Kidney glomerular epithelial cell (primary cell): ENCODE measurements around the gene SULT1A3.
"Not testable (repeated sequence)": the region's sequence is repeated elsewhere in the genome, so short reads cannot be mapped to it uniquely, and the experiment has no call there.

ENCODE experiments used
- DNase-seq: peaks from one replicate; lab custom pipeline; 2025; lab: John Stamatoyannopoulos, UW

Gene SULT1A3

DNA sequence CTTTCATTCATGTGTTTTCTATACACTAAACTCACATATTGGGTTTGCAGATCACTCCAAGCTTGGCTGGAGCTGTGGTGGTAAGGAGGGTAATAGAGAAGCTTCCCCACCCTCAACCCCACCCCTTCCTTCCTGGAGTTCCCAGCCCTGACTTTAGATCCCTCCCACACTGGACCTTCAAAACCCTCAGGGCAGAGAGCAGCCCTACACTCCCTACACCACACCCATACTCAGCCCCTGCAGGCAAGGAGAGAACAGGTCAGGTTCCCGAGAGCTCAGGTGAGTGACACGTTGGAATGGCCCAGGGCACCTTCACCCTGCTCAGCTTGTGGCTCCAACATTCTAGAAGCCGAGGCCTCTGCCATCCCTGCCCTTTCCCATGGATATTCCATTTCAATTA, at the start of gene SULT1A3:
Gene SULT1A3, plus strand, starts transcription at position 207 of the 400 bp plus-strand sequence. CDS start 1,474 bp downstream, outside the sequence.
- not testable (repeated sequence) for DNase-seq

- no peak for DNase-seq
Measured at GRCh38 chr16:30151091-30151490, 48.0 kb upstream of the SULT1A3 start.

GRCh38 chr16:30152517-30152916, 46.5 kb upstream of the SULT1A3 start:
- no peak for DNase-seq

GRCh38 chr16:30155188-30155587, 43.9 kb upstream of the SULT1A3 start:
- DNase-seq = no peak

DNA sequence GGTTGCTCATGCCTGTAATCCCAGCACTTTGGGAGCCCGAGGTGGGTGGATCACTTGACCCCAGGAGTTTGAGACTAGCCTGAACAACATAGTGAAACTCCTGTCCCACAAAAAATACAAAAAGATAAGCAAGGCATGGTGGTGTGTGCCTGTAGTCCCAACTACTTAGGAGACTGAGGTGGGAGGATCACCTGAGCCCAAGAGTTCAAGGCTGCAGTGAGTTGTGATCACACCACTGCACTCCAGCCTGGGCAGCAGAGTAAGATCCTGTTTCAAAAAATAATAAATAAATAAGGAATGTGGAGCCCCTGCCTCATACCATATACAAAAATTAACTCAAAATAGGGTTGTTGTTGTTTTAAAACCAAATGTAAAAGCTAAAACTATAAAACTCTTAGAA, 41.8 kb upstream of the SULT1A3 start:
- no peak for DNase-seq

GRCh38 chr16:30163538-30163937, 35.5 kb upstream of the SULT1A3 start:
- DNase-seq = no peak

DNA sequence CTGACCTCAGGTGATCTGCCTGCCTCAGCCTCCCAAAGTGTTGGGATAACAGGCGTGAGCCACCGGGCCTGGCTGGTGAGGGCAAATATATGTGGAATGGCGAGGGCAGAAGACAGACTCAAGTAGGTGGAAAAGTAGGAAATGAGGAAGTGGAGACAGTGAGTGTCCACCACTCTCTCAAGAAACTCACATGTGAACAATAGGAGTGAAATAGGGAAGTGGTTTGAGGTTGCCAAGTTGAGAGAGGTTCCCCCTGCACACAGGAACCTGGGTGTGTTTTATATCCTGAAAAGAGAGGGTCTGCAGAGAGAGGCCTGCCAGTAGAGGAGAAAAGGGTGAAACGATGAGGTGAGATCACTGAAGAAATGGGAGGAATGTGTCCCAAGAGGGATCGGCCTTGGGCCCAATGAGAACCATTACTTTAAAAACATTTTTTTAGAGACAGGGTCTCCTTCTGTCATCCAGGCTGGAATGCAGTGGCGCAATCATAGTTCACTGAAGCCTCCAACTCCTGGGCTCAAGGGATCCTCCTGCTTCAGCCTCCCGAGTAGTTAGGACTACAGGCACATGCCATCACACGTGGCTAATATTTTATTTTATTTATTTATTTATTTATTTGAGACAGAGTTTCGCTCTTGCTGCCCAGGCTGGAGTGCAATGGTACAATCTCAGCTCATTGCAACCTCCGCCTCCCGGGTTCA, 32.7 kb upstream of the SULT1A3 start:
- no peak for DNase-seq

GRCh38 chr16:30168746-30169145, 30.3 kb upstream of the SULT1A3 start:
- not testable (repeated sequence) for DNase-seq

GRCh38 chr16:30169416-30169815, 29.6 kb upstream of the SULT1A3 start:
- DNase-seq = not testable (repeated sequence)

DNA sequence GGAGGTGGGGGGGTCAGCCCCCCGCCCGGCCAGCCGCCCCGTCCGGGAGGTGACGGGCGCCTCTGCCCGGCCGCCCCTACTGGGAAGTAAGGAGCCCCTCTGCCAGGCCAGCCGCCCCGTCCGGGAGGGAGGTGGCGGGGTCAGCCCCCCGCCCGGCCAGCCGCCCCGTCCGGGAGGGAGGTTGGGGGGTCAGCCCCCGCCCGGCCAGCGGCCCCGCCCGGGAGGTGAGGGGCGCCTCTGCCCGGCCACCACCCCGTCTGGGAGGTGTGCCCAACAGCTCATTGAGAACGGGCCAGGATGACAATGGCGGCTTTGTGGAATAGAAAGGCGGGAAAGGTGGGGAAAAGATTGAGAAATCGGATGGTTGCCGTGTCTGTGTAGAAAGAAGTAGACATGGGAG, 28.9 kb upstream of the SULT1A3 start:
- not testable (repeated sequence) for DNase-seq

GRCh38 chr16:30173054-30173453, 26.0 kb upstream of the SULT1A3 start:
- no peak for DNase-seq

- not testable (repeated sequence) for DNase-seq
Measured at GRCh38 chr16:30176876-30177275, 22.2 kb upstream of the SULT1A3 start.

DNA sequence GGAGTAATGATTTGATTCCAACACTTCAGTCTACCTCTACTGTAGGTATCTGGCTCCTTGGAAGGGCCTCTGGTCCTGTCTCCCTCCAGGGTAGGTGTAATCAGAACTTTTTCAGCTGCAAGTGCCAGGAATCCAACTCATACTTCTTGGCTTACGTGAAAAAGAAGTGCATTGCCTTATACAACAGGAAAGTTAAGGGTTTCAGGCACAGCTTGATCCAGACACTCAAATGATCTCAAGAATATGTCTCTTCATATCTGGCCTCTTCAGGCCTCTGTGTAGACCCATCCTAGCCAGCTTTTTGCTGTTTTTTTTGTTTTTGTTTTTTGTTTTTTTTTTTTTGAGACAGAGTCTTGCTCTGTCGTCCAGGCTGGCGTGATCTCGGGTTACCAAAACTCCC, 19.9 kb upstream of the SULT1A3 start:
- no peak for DNase-seq

DNA sequence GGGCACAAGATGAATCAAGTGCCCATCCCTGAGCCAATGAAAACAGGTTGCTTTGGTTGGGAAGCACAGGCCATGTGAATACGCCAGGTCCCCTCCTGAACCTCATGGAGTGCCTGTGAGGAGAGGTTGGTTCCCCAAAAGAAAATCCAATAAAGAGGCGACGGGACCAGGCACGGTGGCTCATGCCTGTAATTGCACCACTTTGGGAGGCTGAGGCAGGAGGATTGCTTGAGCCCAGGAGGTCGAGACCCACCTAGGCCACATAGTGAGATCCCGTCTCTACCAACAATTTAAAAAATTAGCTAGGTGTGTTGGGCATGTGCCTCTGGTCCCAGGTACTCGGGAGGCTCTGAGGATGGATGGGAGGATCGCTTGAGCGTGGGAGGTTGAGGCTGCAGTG, 19.1 kb upstream of the SULT1A3 start:
- DNase-seq = no peak

GRCh38 chr16:30180741-30181140, 18.3 kb upstream of the SULT1A3 start:
- DNase-seq = no peak

GRCh38 chr16:30183233-30184095, 15.6 kb upstream of the SULT1A3 start, which contains the start of gene CORO1A:
CORO1A (plus strand) TSS chr16:30183602; CDS start chr16:30185210, 1,608 bp downstream.
- peak; percentile 57 for DNase-seq

DNA sequence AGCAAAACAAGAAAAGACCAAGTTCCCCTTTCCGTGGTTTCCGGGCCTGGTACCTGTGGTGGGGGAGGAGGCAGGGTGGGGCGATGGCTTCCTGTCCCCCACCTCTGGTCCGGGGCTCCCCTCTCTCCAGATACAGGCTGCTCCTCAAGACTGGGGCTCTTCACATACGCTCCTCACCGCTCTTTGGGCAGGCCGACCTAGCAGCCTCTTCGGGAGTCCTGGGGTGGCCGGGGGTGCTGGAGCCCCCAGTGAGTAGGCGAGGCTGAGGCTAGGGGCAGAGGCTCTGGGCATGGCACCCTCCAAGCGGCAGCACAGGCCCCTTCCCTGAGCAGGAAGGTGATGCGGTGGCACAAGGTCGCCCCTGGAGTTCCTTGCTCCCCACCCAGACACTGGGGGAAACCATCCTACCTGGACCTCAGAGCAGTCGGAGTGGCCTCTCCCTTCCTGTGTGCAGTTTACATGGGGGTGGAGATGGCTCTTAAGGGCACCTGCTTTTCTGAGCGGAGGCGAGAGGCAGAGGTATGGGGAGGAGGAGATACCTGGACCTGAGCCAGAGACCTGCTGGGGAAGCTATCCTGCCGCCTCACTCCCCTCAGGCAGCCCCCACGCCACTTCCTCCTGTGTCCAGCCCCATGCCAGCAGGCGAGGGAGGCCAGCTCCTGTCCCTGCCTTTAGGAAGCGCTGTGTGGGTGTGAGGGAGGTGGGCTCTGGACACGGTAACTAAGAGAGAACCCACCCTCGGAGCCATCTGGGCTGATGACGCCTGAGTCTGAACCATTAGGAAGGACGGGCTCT, 14.8 kb upstream of the SULT1A3 start:
- DNase-seq = no peak

DNA sequence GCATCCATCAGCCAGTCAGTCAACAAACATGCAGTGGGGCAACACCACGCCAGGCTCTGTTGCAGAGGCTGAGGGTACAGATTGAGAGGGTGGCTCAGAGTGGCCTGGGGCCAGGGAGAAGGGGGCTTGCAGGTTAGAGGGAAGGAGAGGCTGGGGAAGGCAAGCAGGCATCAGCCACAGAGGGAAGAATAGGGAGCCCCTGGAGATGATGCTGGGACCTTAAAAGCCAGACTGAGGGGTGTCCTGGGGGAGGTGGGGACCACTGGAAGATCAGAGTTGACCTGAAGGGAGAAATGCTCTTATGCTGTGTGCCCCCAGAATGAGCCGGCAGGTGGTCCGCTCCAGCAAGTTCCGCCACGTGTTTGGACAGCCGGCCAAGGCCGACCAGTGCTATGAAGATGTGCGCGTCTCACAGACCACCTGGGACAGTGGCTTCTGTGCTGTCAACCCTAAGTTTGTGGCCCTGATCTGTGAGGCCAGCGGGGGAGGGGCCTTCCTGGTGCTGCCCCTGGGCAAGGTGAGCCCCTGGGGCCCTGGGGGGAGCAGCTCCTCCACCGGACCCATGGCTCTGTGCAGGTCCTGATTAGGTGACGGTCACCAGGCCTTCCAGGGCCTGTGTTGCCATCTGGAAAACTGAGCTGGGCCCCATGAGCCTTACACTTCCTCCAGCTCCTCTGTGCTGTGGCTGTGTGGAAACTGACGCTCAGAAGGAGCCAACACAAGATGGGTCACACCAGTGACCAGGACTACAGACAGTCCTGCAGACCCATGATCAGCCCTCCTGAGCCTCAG, 14.0 kb upstream of the SULT1A3 start:
- no peak for DNase-seq

DNA sequence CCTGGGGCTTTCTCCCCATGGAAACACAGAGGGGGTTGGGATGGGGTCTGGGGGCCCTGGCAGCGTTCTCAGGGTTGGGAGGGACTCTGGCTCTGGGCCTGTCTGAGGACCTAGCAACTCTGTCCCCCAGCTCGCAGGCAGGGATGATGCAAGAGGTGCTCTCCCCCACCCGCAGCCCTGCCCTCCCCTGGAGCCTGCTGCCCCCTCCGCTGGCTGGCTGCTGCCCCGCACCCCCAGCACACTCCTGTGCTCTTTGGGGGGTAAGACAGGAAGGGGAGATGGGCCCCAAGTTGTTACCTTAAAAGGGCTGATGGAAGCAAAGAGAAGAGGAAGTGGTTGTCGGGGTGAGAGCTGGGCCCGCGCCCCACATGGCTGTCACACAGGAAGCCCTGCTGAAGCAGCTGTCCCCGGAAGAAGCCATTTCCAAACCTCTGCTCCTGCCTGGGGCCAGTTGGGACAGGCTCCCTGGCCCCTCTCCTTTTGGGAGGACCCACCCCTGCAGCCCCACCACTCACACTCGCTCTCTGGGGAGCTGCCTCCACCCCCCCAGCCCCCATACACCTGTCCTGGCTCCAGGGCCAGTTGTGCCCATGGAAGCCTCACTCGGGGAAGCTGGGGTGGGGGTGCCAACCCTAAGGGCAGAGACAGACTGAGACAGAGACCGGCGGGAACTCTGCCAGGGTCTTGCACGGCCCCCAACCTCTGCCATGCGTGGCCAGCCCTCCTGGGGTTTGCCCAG, 13.2 kb upstream of the SULT1A3 start:
- DNase-seq = no peak

GRCh38 chr16:30186444-30186781, 12.6 kb upstream of the SULT1A3 start:
- DNase-seq = no peak
